HG03159 (cell line): ENCODE data around the gene CHSY1.
"Not testable (repeated sequence)": the region's sequence is repeated elsewhere in the genome, so short reads cannot be mapped to it uniquely, and the experiment has no call there.

Experiments used
- ATAC-seq: cut with Tn5 transposase; IDR thresholded peaks from one replicate; pipeline ENCODE4 v1.9.1; 2021; ENCODE audit warnings: mild to moderate bottlenecking, moderate library complexity; ENCODE audit not compliant: unreplicated experiment

CHSY1 gene

DNA sequence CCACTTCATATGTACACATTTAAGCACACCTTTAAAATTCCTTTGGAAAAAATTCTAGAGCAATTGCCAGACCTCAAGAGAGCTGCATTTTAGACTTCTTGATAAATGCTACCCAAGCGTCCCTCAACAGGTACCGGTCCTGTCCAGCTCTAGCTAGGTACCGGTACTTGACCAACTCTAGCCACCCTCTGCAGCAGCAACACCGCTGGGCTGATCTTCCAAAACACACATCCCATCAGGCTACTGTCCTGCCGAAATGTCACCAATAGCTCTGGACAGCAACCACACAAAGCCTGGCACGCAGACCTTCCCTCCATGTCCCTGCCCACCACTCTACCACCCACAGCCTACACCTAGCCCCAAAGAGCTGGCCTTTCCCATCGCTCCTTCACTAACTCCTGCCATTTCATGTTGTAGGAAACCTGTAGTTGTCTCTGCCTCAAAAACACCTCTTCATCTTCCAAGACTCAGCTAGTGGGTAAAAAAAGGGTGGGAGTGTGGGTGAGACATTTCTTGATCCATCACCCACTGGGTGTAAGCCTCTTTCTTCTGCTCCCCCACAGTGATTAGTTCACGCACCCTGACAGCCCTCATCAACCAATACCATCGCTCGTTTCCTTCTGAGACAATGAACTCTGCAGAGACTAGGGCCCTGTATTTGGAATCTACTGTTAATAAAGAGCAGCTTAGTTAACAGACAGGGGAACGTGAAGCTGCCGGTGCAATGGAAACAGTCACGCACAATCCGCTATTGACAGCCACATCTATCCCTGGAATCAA lies 6.8 kb downstream of the CHSY1 start:
- no peak for ATAC-seq

DNA sequence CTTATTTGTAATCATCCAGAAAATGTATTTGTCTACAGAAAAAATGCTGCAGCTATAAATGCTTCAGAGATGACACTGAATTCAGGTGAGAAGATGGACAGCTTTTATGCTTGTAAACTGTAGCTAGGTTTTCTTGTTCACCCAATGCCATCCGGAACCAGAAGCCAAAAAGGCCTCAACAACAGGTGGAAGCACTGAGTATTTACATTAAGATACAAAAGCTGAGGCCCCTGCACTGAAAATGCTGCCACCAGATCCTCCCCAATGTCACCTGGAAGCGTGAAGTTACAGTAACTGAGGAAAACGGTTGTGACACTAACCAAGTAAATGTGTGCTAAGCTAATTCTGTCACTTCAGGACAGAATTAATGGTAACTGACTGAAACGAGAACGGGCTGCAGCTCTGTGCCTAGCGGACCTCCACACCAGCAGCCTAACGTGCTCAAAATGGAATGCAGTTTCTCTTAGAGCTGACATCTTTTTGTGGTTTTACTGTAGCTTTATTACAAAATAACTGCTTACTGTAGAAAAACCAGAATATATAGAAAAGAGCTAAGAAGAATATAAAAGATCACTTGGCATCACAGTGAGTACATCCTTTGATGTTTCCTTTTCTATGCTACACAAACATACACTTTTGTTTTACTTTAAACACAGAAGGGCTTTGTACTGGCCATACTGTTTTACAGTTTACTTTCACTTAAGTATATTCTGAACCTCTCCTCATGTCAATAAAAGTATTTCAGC lies 7.6 kb downstream of the CHSY1 start:
- ATAC-seq = no peak

DNA sequence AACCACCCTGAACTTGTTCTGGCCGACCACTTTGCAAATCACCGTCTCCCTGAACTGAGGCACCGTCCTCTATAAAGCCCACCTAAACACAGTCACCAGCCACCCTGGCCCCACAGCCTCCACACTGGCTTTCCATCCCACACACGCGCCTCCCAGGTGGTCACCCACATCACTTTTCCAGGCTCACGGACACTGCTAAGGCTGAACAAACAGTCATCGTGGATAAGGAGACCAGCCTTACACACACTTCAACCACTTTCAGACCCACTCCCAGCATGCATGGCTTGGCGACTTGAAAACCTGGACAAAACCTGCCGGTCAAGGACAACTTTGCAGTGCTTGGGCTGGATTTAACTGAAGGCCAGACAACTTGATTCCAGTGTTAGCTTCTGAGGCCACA lies 8.4 kb downstream of the CHSY1 start:
- no peak for ATAC-seq

DNA sequence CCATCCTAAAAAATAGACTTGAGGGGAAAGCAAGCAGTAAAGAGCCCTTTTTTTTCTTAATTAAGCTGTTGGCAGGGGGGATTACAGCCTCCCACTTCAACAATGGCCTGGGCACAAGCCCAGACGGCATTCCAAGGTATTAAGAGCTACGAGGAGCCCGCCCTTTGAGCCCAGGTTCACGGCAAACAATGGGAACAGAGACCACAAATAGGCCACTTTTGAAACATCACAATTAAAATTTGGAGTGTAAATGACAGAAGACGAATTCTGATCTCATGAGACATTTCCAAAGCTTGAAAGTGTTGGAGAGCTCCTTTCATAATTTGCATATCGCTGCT lies 8.9 kb downstream of the CHSY1 start:
- ATAC-seq = no peak

- ATAC-seq = peak; percentile 71
Observed at GRCh38 chr15:101242160-101242998, 9.5 kb downstream of the CHSY1 start.

- ATAC-seq = no peak
Observed at GRCh38 chr15:101240358-101240757, 11.5 kb downstream of the CHSY1 start.

DNA sequence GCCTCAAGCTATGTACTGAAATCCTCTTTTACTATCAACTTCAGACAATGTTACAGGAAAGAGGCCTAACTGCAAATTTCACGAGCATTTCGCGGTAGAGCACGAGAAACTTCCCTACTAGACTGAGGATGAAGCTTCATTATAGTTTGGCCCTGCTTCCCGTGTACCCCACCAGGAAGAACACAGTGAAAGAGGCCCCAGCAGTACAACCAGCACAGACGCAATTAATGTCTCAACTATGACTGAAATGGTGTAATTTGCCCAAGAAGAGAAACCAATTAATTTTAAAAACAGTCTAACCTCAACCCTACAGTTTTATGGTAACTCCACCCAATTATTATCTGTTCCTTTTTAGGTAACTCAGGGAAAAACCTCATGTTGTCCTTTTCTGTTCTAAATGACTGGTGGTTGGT lies 12.1 kb downstream of the CHSY1 start:
- ATAC-seq = no peak

GRCh38 chr15:101237251-101237650 lies 14.6 kb downstream of the CHSY1 start:
- ATAC-seq = no peak

DNA sequence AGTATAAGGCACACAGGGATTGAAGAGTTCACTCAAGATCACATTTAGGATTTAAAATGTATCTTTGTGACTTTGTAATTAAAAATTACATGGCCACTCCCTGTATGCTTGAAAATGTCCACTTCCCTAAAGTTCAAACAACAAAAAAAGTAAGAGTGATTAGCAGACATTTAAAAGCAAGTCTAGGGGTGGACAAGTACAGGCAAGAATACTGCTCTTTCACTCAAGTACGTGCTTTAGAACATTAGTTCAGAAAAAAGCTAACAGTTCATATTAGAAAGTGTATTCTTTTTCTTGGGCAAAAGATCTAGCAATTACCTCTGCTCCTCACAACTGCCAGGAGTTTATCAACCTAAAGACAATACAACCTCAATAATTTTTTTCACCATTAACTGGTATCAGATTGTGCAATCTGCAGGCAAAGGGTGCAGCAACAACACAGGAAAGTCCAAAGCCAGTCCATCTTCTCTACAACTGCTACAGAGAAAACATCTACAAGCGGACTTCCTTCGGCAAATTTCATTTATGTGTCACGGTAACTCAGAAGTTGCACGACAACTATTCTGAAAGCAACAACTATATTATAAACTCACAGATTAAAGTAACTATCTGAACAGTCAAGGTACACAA lies 18.1 kb downstream of the CHSY1 start:
- no peak for ATAC-seq

- ATAC-seq = no peak
Observed at GRCh38 chr15:101232677-101233076, 19.2 kb downstream of the CHSY1 start.

DNA sequence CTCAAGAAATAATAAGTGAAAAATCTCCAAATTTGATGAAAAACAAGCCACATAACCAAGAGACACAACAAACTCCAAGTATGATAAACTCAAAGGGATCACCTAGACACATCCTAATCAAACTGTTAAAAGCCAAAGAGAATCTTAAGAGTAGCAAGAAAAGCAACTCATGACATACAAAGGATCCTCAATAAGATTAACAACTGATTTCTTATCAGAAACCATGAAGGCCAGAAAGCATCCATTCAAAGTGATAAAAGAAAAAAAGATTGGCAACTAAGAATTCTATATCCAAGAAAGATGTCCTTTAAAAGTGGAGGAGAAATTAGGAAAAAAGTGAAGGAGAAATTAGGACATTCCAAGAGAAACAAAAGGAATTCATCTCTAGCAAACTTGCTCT lies 23.5 kb downstream of the CHSY1 start:
- ATAC-seq = no peak

GRCh38 chr15:101225658-101226057 lies 26.2 kb downstream of the CHSY1 start:
- no peak for ATAC-seq

DNA sequence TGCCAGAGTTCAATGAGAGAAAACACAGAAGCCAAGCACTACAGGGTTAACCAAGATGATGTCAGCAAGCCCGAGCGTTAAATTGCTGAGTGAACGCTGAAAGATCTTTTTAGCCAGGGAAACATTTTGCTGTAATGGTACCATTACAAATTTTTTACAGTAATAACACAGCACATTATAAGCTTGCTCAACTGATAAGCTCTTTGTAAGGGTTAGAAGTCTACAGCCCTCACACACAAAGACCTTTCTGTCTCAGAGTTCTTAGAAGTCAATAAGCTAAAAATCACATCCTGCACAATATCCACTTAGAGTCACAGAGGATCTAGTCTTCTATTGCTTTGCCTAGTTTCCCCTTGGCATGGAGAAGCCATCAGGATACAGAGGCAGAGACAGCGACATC lies 29.9 kb downstream of the CHSY1 start:
- ATAC-seq = no peak

DNA sequence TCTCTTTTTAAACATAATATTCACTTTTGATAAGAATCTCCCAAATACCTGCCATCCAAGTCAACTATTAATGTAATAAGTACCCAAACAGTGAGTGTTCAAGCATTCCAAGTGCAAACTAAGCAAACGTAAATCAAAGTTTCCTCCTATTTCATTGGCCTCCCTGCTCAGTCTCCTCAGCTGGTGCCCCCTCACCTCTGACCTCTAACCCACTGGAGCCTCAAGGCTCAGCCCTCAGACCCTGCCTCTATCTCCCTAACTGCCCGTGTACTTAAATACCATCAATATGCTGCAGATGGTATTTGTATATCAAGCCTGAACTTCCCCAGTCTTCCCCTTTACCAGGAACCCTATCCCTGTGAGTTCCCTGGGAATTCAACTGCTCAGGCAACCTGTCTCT lies 31.8 kb downstream of the CHSY1 start:
- ATAC-seq = no peak

DNA sequence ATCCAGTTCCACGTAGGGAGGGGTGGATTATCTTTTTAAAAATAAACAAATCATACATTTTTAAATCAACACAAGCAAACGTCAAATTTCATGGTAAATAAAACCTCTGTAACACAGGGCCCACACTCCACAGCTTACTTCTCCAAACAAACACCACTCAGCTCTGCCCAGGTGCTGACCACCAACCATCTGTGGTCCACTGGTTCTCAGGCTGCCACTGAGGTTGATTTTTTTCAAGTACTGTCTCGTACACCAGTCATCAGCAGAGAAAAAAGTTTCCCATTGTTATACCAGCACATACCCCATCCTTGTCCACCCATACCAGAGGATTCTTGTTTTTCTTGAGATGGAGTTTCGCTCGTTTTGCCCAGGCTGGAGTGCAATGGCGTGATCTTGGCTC lies 32.4 kb downstream of the CHSY1 start:
- ATAC-seq = no peak

DNA sequence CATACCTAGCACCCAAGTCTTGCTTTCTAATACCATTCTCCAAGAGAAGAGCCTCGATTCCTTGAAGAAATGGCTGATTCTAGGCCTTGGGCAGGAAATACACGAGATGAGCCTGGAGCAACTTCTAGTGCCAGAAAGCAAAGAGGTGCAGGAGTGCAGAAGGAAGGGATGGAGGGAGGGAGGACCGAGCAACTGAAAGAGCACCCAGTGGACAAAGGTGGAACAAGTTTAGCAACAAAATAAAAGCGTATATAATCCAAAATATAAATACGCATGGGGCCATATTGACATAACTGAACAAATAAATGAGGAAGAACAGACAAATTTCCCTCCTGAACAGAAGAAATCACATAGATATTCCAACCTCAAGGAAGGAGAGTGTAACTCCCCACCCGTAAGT lies 34.4 kb downstream of the CHSY1 start:
- ATAC-seq = no peak

DNA sequence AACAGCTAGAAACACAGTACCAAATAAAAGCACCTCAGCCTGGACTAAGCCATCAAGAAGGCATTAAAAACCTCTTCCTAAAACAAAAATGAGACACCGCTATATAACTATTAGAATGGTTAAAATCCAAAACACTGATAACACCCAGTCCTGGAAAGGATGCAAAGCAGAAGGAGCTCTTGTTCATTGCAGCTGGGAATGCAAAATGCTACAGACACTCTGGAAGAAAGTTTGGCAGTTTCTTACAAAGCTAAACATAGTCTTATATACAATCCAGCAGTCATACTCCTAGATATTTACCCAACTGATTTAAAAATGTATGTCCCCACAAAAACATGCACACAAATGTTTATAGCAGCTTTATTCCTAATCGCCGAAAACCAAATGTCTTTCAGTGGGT lies 35.7 kb downstream of the CHSY1 start:
- ATAC-seq = no peak

- ATAC-seq = no peak
Observed at GRCh38 chr15:101215681-101216080, 36.2 kb downstream of the CHSY1 start.

DNA sequence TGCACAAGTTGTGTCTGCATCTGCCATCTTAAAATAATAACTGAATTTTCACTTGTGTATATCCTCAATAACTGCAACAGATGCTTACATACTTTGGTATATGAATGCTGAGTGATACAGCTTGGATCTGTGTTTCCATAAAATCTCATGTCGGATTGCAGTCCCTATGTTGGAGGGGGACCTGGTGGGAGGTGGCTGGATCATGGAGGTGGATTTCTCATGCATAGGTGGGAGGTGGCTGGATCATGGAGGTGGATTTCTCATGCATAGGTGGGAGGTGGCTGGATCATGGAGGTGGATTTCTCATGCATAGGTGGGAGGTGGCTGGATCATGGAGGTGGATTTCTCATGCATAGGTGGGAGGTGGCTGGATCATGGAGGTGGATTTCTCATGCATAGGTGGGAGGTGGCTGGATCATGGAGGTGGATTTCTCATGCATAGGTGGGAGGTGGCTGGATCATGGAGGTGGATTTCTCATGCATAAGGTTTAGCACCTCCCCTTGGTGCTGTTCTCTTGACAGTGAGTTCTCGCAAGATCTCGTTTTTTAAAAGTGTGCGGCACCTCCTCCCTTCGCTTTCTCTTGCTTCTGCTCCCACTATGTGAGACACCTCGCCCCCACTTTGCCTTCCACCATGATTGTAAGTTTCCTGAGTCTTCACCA lies 37.3 kb downstream of the CHSY1 start:
- ATAC-seq = not testable (repeated sequence)

GRCh38 chr15:101213570-101213969 lies 38.3 kb downstream of the CHSY1 start:
- no peak for ATAC-seq

DNA sequence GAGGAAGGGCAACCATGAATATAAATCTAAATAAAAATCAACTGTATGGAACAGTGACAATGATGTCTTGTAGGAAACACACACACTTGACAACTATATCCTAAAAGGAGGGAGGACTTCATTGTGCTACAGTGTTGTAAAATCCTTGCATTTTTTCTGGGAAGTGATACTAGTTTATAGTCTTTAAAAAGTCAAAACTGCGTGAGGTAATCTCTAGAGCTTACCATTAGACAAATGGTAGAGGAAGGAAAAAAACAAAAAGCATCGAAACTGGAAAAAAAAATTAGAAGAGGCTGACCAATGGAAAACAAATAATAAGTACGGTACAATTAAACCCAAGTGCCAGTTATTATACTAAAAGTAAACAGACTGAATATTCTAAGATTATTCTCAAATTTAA lies 38.7 kb downstream of the CHSY1 start:
- ATAC-seq = no peak
